ENCODE data around the gene PRKD3. TPM values are rescaled to one million over a fixed set of nuclear protein-coding genes. Genes with fewer than 3 reads are reported as not detected.

Gene PRKD3
- total and polyA plus RNA-seq, 4 donors: 14.1 to 54.8 (median 29.0) TPM

GRCh38 chr2:37349231-37349860 is 24.7 kb upstream of the PRKD3 start:
- no peaks in the 10 kb centered on the region for H3K4me1 ChIP-seq (ENCODE audit: control insufficient read depth in 1 of 2, insufficient read depth in 2 of 2, low read length in 2 of 2)
- 92 to 93% methylated on average over 3 of the region's 3 CpGs for whole genome bisulfite sequencing, 2 donors
- no peaks in the 10 kb centered on the region for H3K27me3 ChIP-seq (ENCODE audit: control insufficient read depth in 1 of 2, insufficient read depth in 2 of 2, low read length in 1 of 2)
- H3K9me3 ChIP-seq (ENCODE audit: control insufficient read depth, low read length): peaks cover 1% of the 10 kb centered on the region
- H3K27ac ChIP-seq (ENCODE audit: low read depth in 1 of 2, low read length in 2 of 2): no peak overlapping the region
- DNase-seq (no peak), ATAC-seq (ENCODE audit: low FRiP score) (no peak)
- H3K4me3 ChIP-seq (ENCODE audit: low read length in 2 of 2): no peak overlapping the region
- no peaks in the 10 kb centered on the region for H3K36me3 ChIP-seq (ENCODE audit: control insufficient read depth in 1 of 2, insufficient read depth in 2 of 2, low read length in 1 of 2)
- intact Hi-C loops (cut with DNase I): no loop called here

GRCh38 chr2:37348155-37348554 is 23.5 kb upstream of the PRKD3 start:
- DNase-seq: no peak

GRCh38 chr2:37344453-37345361 is 20.1 kb upstream of the PRKD3 start, which contains the start of gene QPCT:
Gene QPCT (plus strand): TSS chr2:37344630. CDS start chr2:37344732, 102 bp downstream.
- H3K9me3 ChIP-seq (ENCODE audit: control insufficient read depth, low read length): no peaks in the 10 kb centered on the region
- ATAC-seq (ENCODE audit: low FRiP score): peak; percentile 80
- H3K27me3 ChIP-seq (ENCODE audit: control insufficient read depth in 1 of 2, insufficient read depth in 2 of 2, low read length in 1 of 2): no peaks in the 10 kb centered on the region
- H3K27ac ChIP-seq (ENCODE audit: low read depth in 1 of 2, low read length in 2 of 2): no peak within 1 kb of the TSS
- H3K36me3 ChIP-seq (ENCODE audit: control insufficient read depth in 1 of 2, insufficient read depth in 2 of 2, low read length in 1 of 2): no peaks in the 10 kb centered on the region
- intact Hi-C loops (cut with DNase I): no loop called here
- no peaks in the 10 kb centered on the region for H3K4me1 ChIP-seq (ENCODE audit: control insufficient read depth in 1 of 2, insufficient read depth in 2 of 2, low read length in 2 of 2)
- peak; percentile 81 to 85 for DNase-seq
- peak within 1 kb of the TSS; percentile 29 to 36 for H3K4me3 ChIP-seq (ENCODE audit: low read length in 2 of 2)
- WGBS, 2 donors: 1 to 2% methylated on average over 55 to 73 of the region's 73 CpGs

More at GRCh38 chr2:37348155-37348554, 23.5 kb upstream of the PRKD3 start:
- intact Hi-C loops (cut with DNase I): no loop called here
- H3K27ac ChIP-seq (ENCODE audit: low read depth in 1 of 2, low read length in 2 of 2): no peak overlapping the region
- no peaks in the 10 kb centered on the region for H3K27me3 ChIP-seq (ENCODE audit: control insufficient read depth in 1 of 2, insufficient read depth in 2 of 2, low read length in 1 of 2)
- H3K36me3 ChIP-seq (ENCODE audit: control insufficient read depth in 1 of 2, insufficient read depth in 2 of 2, low read length in 1 of 2): no peaks in the 10 kb centered on the region
- no peak for ATAC-seq (ENCODE audit: low FRiP score)
- WGBS, 2 donors: 92 to 95% methylated on average over 5 of the region's 5 CpGs
- H3K4me1 ChIP-seq (ENCODE audit: control insufficient read depth in 1 of 2, insufficient read depth in 2 of 2, low read length in 2 of 2): no peaks in the 10 kb centered on the region
- peaks cover 1% of the 10 kb centered on the region for H3K9me3 ChIP-seq (ENCODE audit: control insufficient read depth, low read length)
- no peak overlapping the region for H3K4me3 ChIP-seq (ENCODE audit: low read length in 2 of 2)

GRCh38 chr2:37343537-37344434 is 19.2 kb upstream of the PRKD3 start:
- Histone ChIP-seq H3K27ac (ENCODE audit: low read depth in 1 of 2, low read length in 2 of 2) (no peak overlapping the region), H3K4me3 (ENCODE audit: low read length in 2 of 2) (peak overlapping the region in 1 of 2 donors; percentile 36), H3K4me1 (ENCODE audit: control insufficient read depth in 1 of 2, insufficient read depth in 2 of 2, low read length in 2 of 2) (no peaks in the 10 kb centered on the region), H3K36me3 (ENCODE audit: control insufficient read depth in 1 of 2, insufficient read depth in 2 of 2, low read length in 1 of 2) (no peaks in the 10 kb centered on the region), H3K9me3 (ENCODE audit: control insufficient read depth, low read length) (no peaks in the 10 kb centered on the region), H3K27me3 (ENCODE audit: control insufficient read depth in 1 of 2, insufficient read depth in 2 of 2, low read length in 1 of 2) (no peaks in the 10 kb centered on the region)
- intact Hi-C loops (cut with DNase I): no loop called here
- WGBS, 2 donors: 74 to 79% methylated on average over 7 of the region's 7 CpGs
- DNase-seq (no peak), ATAC-seq (ENCODE audit: low FRiP score) (peak; percentile 8)

- H3K4me1 ChIP-seq (ENCODE audit: control insufficient read depth in 1 of 2, insufficient read depth in 2 of 2, low read length in 2 of 2): no peaks in the 10 kb centered on the region
- ATAC-seq (ENCODE audit: low FRiP score): no peak
- 91 to 93% methylated on average over 7 of the region's 7 CpGs for WGBS, 2 donors
- no peak for DNase-seq
- no peaks in the 10 kb centered on the region for H3K27me3 ChIP-seq (ENCODE audit: control insufficient read depth in 1 of 2, insufficient read depth in 2 of 2, low read length in 1 of 2)
- intact Hi-C loops (cut with DNase I): no loop called here
- no peak overlapping the region for H3K27ac ChIP-seq (ENCODE audit: low read depth in 1 of 2, low read length in 2 of 2)
- H3K4me3 ChIP-seq (ENCODE audit: low read length in 2 of 2): no peak overlapping the region
- no peaks in the 10 kb centered on the region for H3K9me3 ChIP-seq (ENCODE audit: control insufficient read depth, low read length)
- no peaks in the 10 kb centered on the region for H3K36me3 ChIP-seq (ENCODE audit: control insufficient read depth in 1 of 2, insufficient read depth in 2 of 2, low read length in 1 of 2)
Observed at GRCh38 chr2:37342591-37343220, 18.1 kb upstream of the PRKD3 start.

- H3K27me3 ChIP-seq (ENCODE audit: control insufficient read depth in 1 of 2, insufficient read depth in 2 of 2, low read length in 1 of 2): no peaks in the 10 kb centered on the region
- no peaks in the 10 kb centered on the region for H3K9me3 ChIP-seq (ENCODE audit: control insufficient read depth, low read length)
- WGBS, 2 donors: 85 to 91% methylated on average over 3 of the region's 3 CpGs
- DNase-seq (no peak), ATAC-seq (ENCODE audit: low FRiP score) (no peak)
- H3K36me3 ChIP-seq (ENCODE audit: control insufficient read depth in 1 of 2, insufficient read depth in 2 of 2, low read length in 1 of 2): no peaks in the 10 kb centered on the region
- H3K27ac ChIP-seq (ENCODE audit: low read depth in 1 of 2, low read length in 2 of 2): no peak overlapping the region
- intact Hi-C loops (cut with DNase I): no loop called here
- H3K4me3 ChIP-seq (ENCODE audit: low read length in 2 of 2): no peak overlapping the region
- no peaks in the 10 kb centered on the region for H3K4me1 ChIP-seq (ENCODE audit: control insufficient read depth in 1 of 2, insufficient read depth in 2 of 2, low read length in 2 of 2)
Observed at GRCh38 chr2:37340637-37341036, 16.0 kb upstream of the PRKD3 start.

- DNase-seq (no peak), ATAC-seq (ENCODE audit: low FRiP score) (no peak)
- WGBS, 2 donors: 87 to 90% methylated on average over 4 of the region's 4 CpGs
- intact Hi-C loops (cut with DNase I): no loop called here
- no peaks in the 10 kb centered on the region for H3K36me3 ChIP-seq (ENCODE audit: control insufficient read depth in 1 of 2, insufficient read depth in 2 of 2, low read length in 1 of 2)
- no peaks in the 10 kb centered on the region for H3K4me1 ChIP-seq (ENCODE audit: control insufficient read depth in 1 of 2, insufficient read depth in 2 of 2, low read length in 2 of 2)
- no peak overlapping the region for H3K27ac ChIP-seq (ENCODE audit: low read depth in 1 of 2, low read length in 2 of 2)
- H3K4me3 ChIP-seq (ENCODE audit: low read length in 2 of 2): no peak overlapping the region
- no peaks in the 10 kb centered on the region for H3K27me3 ChIP-seq (ENCODE audit: control insufficient read depth in 1 of 2, insufficient read depth in 2 of 2, low read length in 1 of 2)
- no peaks in the 10 kb centered on the region for H3K9me3 ChIP-seq (ENCODE audit: control insufficient read depth, low read length)
Observed at GRCh38 chr2:37338933-37339332, 14.3 kb upstream of the PRKD3 start.

- Histone ChIP-seq H3K27me3 (ENCODE audit: control insufficient read depth in 1 of 2, insufficient read depth in 2 of 2, low read length in 1 of 2) (no peaks in the 10 kb centered on the region), H3K9me3 (ENCODE audit: control insufficient read depth, low read length) (no peaks in the 10 kb centered on the region), H3K4me3 (ENCODE audit: low read length in 2 of 2) (no peak overlapping the region), H3K36me3 (ENCODE audit: control insufficient read depth in 1 of 2, insufficient read depth in 2 of 2, low read length in 1 of 2) (no peaks in the 10 kb centered on the region), H3K27ac (ENCODE audit: low read depth in 1 of 2, low read length in 2 of 2) (no peak overlapping the region), H3K4me1 (ENCODE audit: control insufficient read depth in 1 of 2, insufficient read depth in 2 of 2, low read length in 2 of 2) (no peaks in the 10 kb centered on the region)
- no peak for ATAC-seq (ENCODE audit: low FRiP score)
- no peak for DNase-seq
- intact Hi-C loops (cut with DNase I): no loop called here
- WGBS, 2 donors: 84 to 89% methylated on average over 7 of the region's 7 CpGs
Observed at GRCh38 chr2:37337620-37338280, 13.1 kb upstream of the PRKD3 start.
